HepG2 (cell line): Measurements from ENCODE around the gene CCT7. TPM values are rescaled to one million over a fixed set of nuclear protein-coding genes. Genes with fewer than 3 reads are reported as not detected.

Experiments
- FOXJ3 ChIP-seq: sonication (generic); formaldehyde crosslinking; IDR thresholded peaks from 2 replicates; pipeline ENCODE4 v1.4.0; 2020; ENCODE audit warnings: missing genetic modification reagents, mild to moderate bottlenecking, borderline replicate concordance
- HNF4A ChIP-seq: sonication (generic); formaldehyde crosslinking; IDR thresholded peaks from 2 replicates; pipeline ENCODE4 v1.4.0; 2020; ENCODE audit warnings: missing genetic modification reagents
- MAFK ChIP-seq, 2 experiments: IDR thresholded peaks in 1 of 2; conservative IDR thresholded peaks in 1 of 2; 2 replicates each; pipeline ENCODE4 v1.6.1; 2011; ENCODE audit warnings: improper control_type of control experiment in 2 of 2, low read length in 2 of 2
- MED1 ChIP-seq: sonication (generic); formaldehyde crosslinking; IDR thresholded peaks from 2 replicates; pipeline ENCODE4 v1.4.0; 2020; ENCODE audit warnings: missing genetic modification reagents
- MYPOP ChIP-seq: sonication (generic); formaldehyde crosslinking; IDR thresholded peaks from 2 replicates; pipeline ENCODE4 v1.8.1; 2023; ENCODE audit warnings: mild to moderate bottlenecking, moderate library complexity, missing genetic modification reagents
- RAD21 ChIP-seq: fragments of 450-650 bp; formaldehyde crosslinking; IDR thresholded peaks from 2 replicates; pipeline ENCODE4 v1.5.0; 2020; ENCODE audit warnings: mild to moderate bottlenecking
- RARG ChIP-seq: sonication (generic); formaldehyde crosslinking; IDR thresholded peaks from 2 replicates; pipeline ENCODE4 v1.4.0; 2020; ENCODE audit warnings: low read depth, mild to moderate bottlenecking, missing genetic modification reagents
- RBFOX2 ChIP-seq: fragments of 200-400 bp; formaldehyde crosslinking; IDR thresholded peaks from 2 replicates; pipeline ENCODE4 v1.6.1; 2017; ENCODE audit warnings: low read depth, mild to moderate bottlenecking, low read length
- TBP ChIP-seq: sonication (generic); formaldehyde crosslinking; IDR thresholded peaks from 2 replicates; pipeline ENCODE4 v1.5.0; 2020; ENCODE audit warnings: missing genetic modification reagents
- TIGD3 ChIP-seq: sonication (generic); formaldehyde crosslinking; IDR thresholded peaks from 2 replicates; pipeline ENCODE4 v1.5.1; 2020; ENCODE audit warnings: mild to moderate bottlenecking, missing genetic modification reagents, borderline replicate concordance
- ZBTB1 ChIP-seq: sonication (generic); formaldehyde crosslinking; IDR thresholded peaks from 2 replicates; pipeline ENCODE4 v1.4.0; 2020; ENCODE audit warnings: missing genetic modification reagents, borderline replicate concordance
- ZFY ChIP-seq: sonication (generic); formaldehyde crosslinking; IDR thresholded peaks from 2 replicates; pipeline ENCODE4 v1.4.0; 2020; ENCODE audit warnings: missing genetic modification reagents
- ZNF251 ChIP-seq: sonication (generic); formaldehyde crosslinking; IDR thresholded peaks from 2 replicates; pipeline ENCODE4 v1.9.0; 2021; ENCODE audit warnings: mild to moderate bottlenecking, missing genetic modification reagents
- ZNF280B ChIP-seq: sonication (generic); formaldehyde crosslinking; IDR thresholded peaks from 2 replicates; pipeline ENCODE4 v1.5.0; 2020; ENCODE audit warnings: missing genetic modification reagents, mild to moderate bottlenecking, borderline replicate concordance
- ZNF333 ChIP-seq: sonication (generic); formaldehyde crosslinking; IDR thresholded peaks from 2 replicates; pipeline ENCODE4 v1.4.0; 2020; ENCODE audit warnings: mild to moderate bottlenecking, missing genetic modification reagents, borderline replicate concordance
- ZNF432 ChIP-seq: sonication (generic); formaldehyde crosslinking; IDR thresholded peaks from 2 replicates; pipeline ENCODE4 v1.5.0; 2020; ENCODE audit warnings: missing genetic modification reagents, mild to moderate bottlenecking, borderline replicate concordance
- ZNF615 ChIP-seq: sonication (generic); formaldehyde crosslinking; IDR thresholded peaks from 2 replicates; pipeline ENCODE4 v1.5.0; 2020; ENCODE audit warnings: mild to moderate bottlenecking, missing genetic modification reagents, borderline replicate concordance
- ZNF710 ChIP-seq: sonication (generic); formaldehyde crosslinking; IDR thresholded peaks from 2 replicates; pipeline ENCODE4 v1.5.0; 2020; ENCODE audit warnings: mild to moderate bottlenecking, missing genetic modification reagents, borderline replicate concordance
- polyA plus RNA-seq, 8 experiments: library from polyadenylated mRNA; depleted of rRNA in 3 of 8; stranded (reverse) in 7 of 8; unstranded in 1 of 8; fragments of >200 nt; fragmentation: Illumina TruSeq in 4 of 8; extraction: Trizol in 4 of 8; gene quantifications; 2 replicates each; pipeline versions ENCODE4 v1.2.1 to v1.2.3, GENCODE V29; 2011 to 2016; ENCODE audit warnings: low read depth in 4 of 8, missing spikeins in 1 of 8, mixed read lengths in 1 of 8; ENCODE audit not compliant: insufficient read depth in 1 of 8
- total RNA-seq, 5 experiments: library from RNA; depleted of rRNA; stranded (reverse); fragments of >200 nt; fragmentation: Illumina TruSeq; extraction: Trizol; gene quantifications; 2 replicates each; pipeline ENCODE4 v1.2.3, GENCODE V29; 2016; ENCODE audit warnings: low read depth in 1 of 5

The CCT7 gene
- total and polyA plus RNA-seq, 2 of the 13 experiments (the other 11 are each of a cell fraction or from before 2014, with no cell fraction given): 347 to 517 TPM

GRCh38 chr2:73233932-73234832 lies at the start of gene CCT7 (continued):
- TF ChIP-seq ZBTB1 (CRISPR knock-in tag) (no peak), MED1 (CRISPR knock-in tag) (peak; percentile 84), TIGD3 (CRISPR knock-in tag) (0 out of 2 replicates have a peak, but pooled peaks have one; percentile 69), HNF4A (0 out of 2 replicates have a peak, but pooled peaks have one; percentile 21), TBP (CRISPR knock-in tag) (no peak), RBFOX2 (peak; percentile 96), ZFY (CRISPR knock-in tag) (peak; percentile 99), RARG (CRISPR knock-in tag) (no peak), FOXJ3 (CRISPR knock-in tag) (peak; percentile 73; the same call in 1 of the 2 replicates), ZNF710 (no peak; the same call in 1 of the 2 replicates), ZNF251 (CRISPR knock-in tag) (no peak), ZNF280B (peak; percentile 67; the same call in 1 of the 2 replicates), MAFK (conservative IDR thresholded peaks at IDR 0.05 in 1 of 2, IDR thresholded peaks at IDR 0.05 in 1 of 2; ENCODE audit: low read length in 2 of 2) (no peak), ZNF432 (no peak), RAD21 (CRISPR knock-in tag) (peak; percentile 62), ZNF615 (peak; percentile 78; the same call in 1 of the 2 replicates), ZNF333 (CRISPR knock-in tag) (peak; percentile 92), MYPOP (CRISPR knock-in tag) (peak; percentile 5; the same call in 1 of the 2 replicates)
